H1 (cell line): ENCODE measurements around the gene SAMD4A. TPM values are rescaled to one million over a fixed set of nuclear protein-coding genes. Genes with fewer than 3 reads are reported as not detected.

Source experiments
- CTCF ChIA-PET: fragments of 300-600 bp; sonication (Branson Sonifier 250); formaldehyde crosslinking; loops from one replicate; lab custom pipeline; 2021; ENCODE audit not compliant: partially characterized antibody; lab: Charles Lee
- POLR2A ChIA-PET: fragments of 300-600 bp; sonication (Branson Sonifier 250); formaldehyde crosslinking; loops from one replicate; lab custom pipeline; 2021; ENCODE audit warnings: inconsistent platforms; ENCODE audit not compliant: partially characterized antibody; lab: Charles Lee
- DNase-seq, 2 experiments: peaks; one replicate each; pipeline versions ENCODE4 v3.0.0 to v3.0.0-alpha.2; 2010 to 2022; ENCODE audit warnings: low spot score in 2 of 2, low read depth in 1 of 2, mixed read lengths in 1 of 2
- FAIRE-seq: peaks from 2 replicates; lab custom pipeline; 2011; peaks lifted over from hg19 to GRCh38; lab: Jason Lieb, UNC
- H2AFZ ChIP-seq: 2 replicates; pipeline ENCODE4 v1.8.1; 2012; ENCODE audit warnings: low read length, inconsistent platforms
- H2AK5ac ChIP-seq: 2 replicates; pipeline ENCODE4 v1.6.1; 2013; ENCODE audit warnings: low read depth, low read length
- H2BK120ac ChIP-seq: replicated peaks from 2 replicates; pipeline ENCODE3; 2013; ENCODE audit warnings: low read depth, low read length, inconsistent platforms
- H2BK12ac ChIP-seq: 2 replicates; pipeline ENCODE4 v1.6.1; 2013; ENCODE audit warnings: low read depth, low read length
- H2BK15ac ChIP-seq: 2 replicates; pipeline ENCODE4 v1.6.1; 2013; ENCODE audit warnings: low read length
- H2BK20ac ChIP-seq: 2 replicates; pipeline ENCODE4 v1.6.1; 2013; ENCODE audit warnings: low read length
- H2BK5ac ChIP-seq: 2 replicates; pipeline ENCODE4 v1.6.1; 2013; ENCODE audit warnings: low read depth, low read length
- H3K14ac ChIP-seq: 2 replicates; pipeline ENCODE4 v1.6.1; 2013; ENCODE audit warnings: inconsistent platforms; ENCODE audit not compliant: insufficient read length
- H3K18ac ChIP-seq: 2 replicates; pipeline ENCODE4 v1.6.1; 2013; ENCODE audit warnings: low read length; ENCODE audit errors: extremely low read depth
- H3K23ac ChIP-seq: 2 replicates; pipeline ENCODE4 v1.6.1; 2013; ENCODE audit warnings: inconsistent platforms; ENCODE audit not compliant: insufficient read length
- H3K23me2 ChIP-seq: 2 replicates; pipeline ENCODE4 v1.6.1; 2013; ENCODE audit warnings: low read depth, low read length
- H3K27ac ChIP-seq: 2 replicates; pipeline ENCODE4 v1.6.1; 2011; ENCODE audit warnings: low read depth, low read length, inconsistent platforms
- H3K27me3 ChIP-seq, 4 experiments: replicated peaks in 1 of 4; 1 replicate in 1 of 4; 2 replicates in 3 of 4; pipeline versions ENCODE4 v1.6.1 to v1.8.1; 2011 to 2013; ENCODE audit warnings: low read length in 3 of 4, mild to moderate bottlenecking in 3 of 4, inconsistent platforms in 2 of 4, mixed read lengths in 2 of 4, moderate library complexity in 1 of 4; ENCODE audit not compliant: control insufficient read depth in 3 of 4, insufficient read depth in 3 of 4; ENCODE audit errors: extremely low read depth in 1 of 4
- H3K36me3 ChIP-seq, 4 experiments: 2 replicates each; pipeline versions ENCODE4 v1.6.1 to v1.8.1; 2011 to 2013; ENCODE audit warnings: mild to moderate bottlenecking in 4 of 4, low read length in 3 of 4, moderate library complexity in 2 of 4, control low read depth in 1 of 4, inconsistent platforms in 1 of 4; ENCODE audit not compliant: insufficient read depth in 4 of 4, control insufficient read depth in 2 of 4
- H3K4ac ChIP-seq: replicated peaks from 2 replicates; pipeline ENCODE3; 2013; ENCODE audit warnings: low read length, low read depth, mixed read lengths, inconsistent platforms; ENCODE audit not compliant: insufficient read length
- H3K4me1 ChIP-seq, 4 experiments: replicated peaks in 1 of 4; 1 replicate in 1 of 4; 2 replicates in 3 of 4; pipeline versions ENCODE4 v1.6.1 to v1.8.1; 2011 to 2013; ENCODE audit warnings: low read length in 3 of 4, inconsistent platforms in 2 of 4, mixed read lengths in 1 of 4; ENCODE audit not compliant: insufficient read depth in 4 of 4, control insufficient read depth in 3 of 4
- H3K4me2 ChIP-seq, 2 experiments: 2 replicates each; pipeline versions ENCODE4 v1.6.1 to v1.8.1; 2011 to 2013; ENCODE audit warnings: low read depth in 2 of 2, low read length in 2 of 2, control low read depth in 1 of 2, inconsistent platforms in 1 of 2, mild to moderate bottlenecking in 1 of 2; ENCODE audit not compliant: insufficient read depth in 1 of 2
- H3K4me3 ChIP-seq, 4 experiments: fragments of 200-600, 300-600 bp in 1 of 4; sonication (generic), shearing (Covaris generic), sonication (Bioruptor Twin) in 1 of 4; 2 replicates each; pipeline versions ENCODE4 v1.5.1 to v1.8.1; 2011 to 2016; ENCODE audit warnings: low read length in 4 of 4, low read depth in 3 of 4, control low read depth in 2 of 4, inconsistent platforms in 2 of 4, mild to moderate bottlenecking in 2 of 4, mixed read lengths in 1 of 4, moderate library complexity in 1 of 4; ENCODE audit not compliant: insufficient read depth in 2 of 4; ENCODE audit errors: extremely low read depth in 1 of 4
- H3K56ac ChIP-seq: replicated peaks from 2 replicates; pipeline ENCODE3; 2013; ENCODE audit warnings: low read depth, mild to moderate bottlenecking, mixed read lengths, low read length, inconsistent platforms; ENCODE audit not compliant: insufficient read length
- H3K79me1 ChIP-seq: 2 replicates; pipeline ENCODE4 v1.6.1; 2013; ENCODE audit warnings: low read depth, low read length, control low read depth
- H3K79me2 ChIP-seq, 2 experiments: 2 replicates each; pipeline versions ENCODE4 v1.6.1 to v1.8.1; 2012 to 2013; ENCODE audit warnings: low read length in 2 of 2, mild to moderate bottlenecking in 2 of 2, inconsistent platforms in 1 of 2; ENCODE audit not compliant: insufficient read depth in 2 of 2, control insufficient read depth in 1 of 2
- H3K9ac ChIP-seq, 4 experiments: replicated peaks in 1 of 4; 1 replicate in 1 of 4; 2 replicates in 3 of 4; pipeline versions ENCODE4 v1.6.1 to v1.8.1; 2011 to 2013; ENCODE audit warnings: low read depth in 3 of 4, low read length in 3 of 4, control low read depth in 2 of 4, mild to moderate bottlenecking in 2 of 4, moderate library complexity in 2 of 4, inconsistent platforms in 1 of 4; ENCODE audit errors: extremely low read depth in 1 of 4
- H3K9me3 ChIP-seq, 2 experiments: 2 replicates each; pipeline versions ENCODE4 v1.6.1 to v1.8.1; 2012 to 2013; ENCODE audit warnings: mild to moderate bottlenecking in 2 of 2, moderate library complexity in 2 of 2, control low read depth in 1 of 2, inconsistent platforms in 1 of 2, low read depth in 1 of 2, low read length in 1 of 2, mixed read lengths in 1 of 2; ENCODE audit not compliant: insufficient read depth in 2 of 2
- H4K20me1 ChIP-seq, 2 experiments: replicated peaks in 1 of 2; 2 replicates each; pipeline versions ENCODE3 to v1.8.1; 2011 to 2013; ENCODE audit warnings: inconsistent platforms in 2 of 2, low read length in 2 of 2, mild to moderate bottlenecking in 1 of 2; ENCODE audit not compliant: insufficient read depth in 2 of 2, control insufficient read depth in 1 of 2
- H4K5ac ChIP-seq: 2 replicates; pipeline ENCODE4 v1.6.1; 2013; ENCODE audit warnings: low read length, low read depth, mixed read lengths, inconsistent platforms; ENCODE audit not compliant: insufficient read length
- H4K8ac ChIP-seq: 2 replicates; pipeline ENCODE4 v1.8.0; 2013; ENCODE audit warnings: mild to moderate bottlenecking, moderate library complexity, low read length, inconsistent platforms; ENCODE audit not compliant: insufficient read depth; ENCODE audit errors: extremely low read depth
- H4K91ac ChIP-seq: replicated peaks from 2 replicates; pipeline ENCODE3; 2013; ENCODE audit warnings: low read length, mixed read lengths, inconsistent platforms; ENCODE audit not compliant: insufficient read length
- BACH1 ChIP-seq: IDR thresholded peaks from 2 replicates; pipeline ENCODE4 v1.6.1; 2012; ENCODE audit warnings: low read length, improper control_type of control experiment
- FOSL1 ChIP-seq: IDR thresholded peaks from 2 replicates; pipeline ENCODE4 v1.6.1; 2011; ENCODE audit warnings: mild to moderate bottlenecking, low read depth, low read length, moderate library complexity; ENCODE audit not compliant: insufficient read depth
- JUN ChIP-seq: IDR thresholded peaks from 2 replicates; pipeline ENCODE4 v1.6.1; 2011; ENCODE audit warnings: low read depth, mild to moderate bottlenecking, improper control_type of control experiment, low read length
- SP1 ChIP-seq: IDR thresholded peaks from 2 replicates; pipeline ENCODE4 v1.6.1; 2011; ENCODE audit warnings: low read depth, low read length
- SRF ChIP-seq: IDR thresholded peaks from 2 replicates; pipeline ENCODE4 v1.6.1; 2011; ENCODE audit warnings: mild to moderate bottlenecking, low read depth, low read length, moderate library complexity
- TBP ChIP-seq: IDR thresholded peaks from 2 replicates; pipeline ENCODE4 v1.6.1; 2011; ENCODE audit warnings: low read depth, low read length, improper control_type of control experiment
- WGBS, 2 experiments: shearing (Covaris generic) in 1 of 2; methylation state at CpG; one replicate each; pipeline versions ENCODE4 v1.1.6 to v1.1.7; 2013 to 2015; ENCODE audit warnings: low lambda C conversion rate in 2 of 2, mixed read lengths in 2 of 2, inconsistent platforms in 1 of 2, low coverage in 1 of 2, missing lambda C conversion rate in 1 of 2; ENCODE audit not compliant: insufficient replicate concordance in 2 of 2, insufficient coverage in 1 of 2, insufficient read length in 1 of 2; ENCODE audit errors: extremely low coverage in 1 of 2, missing lambda C conversion rate in 1 of 2; 5-methylcytosine and 5-hydroxymethylcytosine counted together
- polyA plus RNA-seq, 7 experiments: library from polyadenylated mRNA; depleted of rRNA in 3 of 7; stranded (reverse) in 5 of 7; unstranded in 2 of 7; fragments of >200 nt in 5 of 7; fragments of 200-250 nt in 2 of 7; gene quantifications; 1 replicate in 5 of 7; 2 replicates in 1 of 7; 4 replicates in 1 of 7; pipeline versions ENCODE4 v1.2.1 to v1.2.3, GENCODE V29; 2011 to 2013; ENCODE audit warnings: missing spikeins in 2 of 7, mixed read lengths in 2 of 7
- total RNA-seq: library from RNA; stranded (reverse); fragmentation: NEBNext Ultra II Directional; extraction: Animal tissue kit (Norgen Biotek cat#: 25700); gene quantifications from 2 replicates; pipeline ENCODE4 v1.2.1, GENCODE V29; 2021

Gene SAMD4A
- total and polyA plus RNA-seq, 2 of the 8 experiments (the other 6 are each of a cell fraction or from before 2014, with no cell fraction given) = 2.4 to 12.3 TPM

DNA sequence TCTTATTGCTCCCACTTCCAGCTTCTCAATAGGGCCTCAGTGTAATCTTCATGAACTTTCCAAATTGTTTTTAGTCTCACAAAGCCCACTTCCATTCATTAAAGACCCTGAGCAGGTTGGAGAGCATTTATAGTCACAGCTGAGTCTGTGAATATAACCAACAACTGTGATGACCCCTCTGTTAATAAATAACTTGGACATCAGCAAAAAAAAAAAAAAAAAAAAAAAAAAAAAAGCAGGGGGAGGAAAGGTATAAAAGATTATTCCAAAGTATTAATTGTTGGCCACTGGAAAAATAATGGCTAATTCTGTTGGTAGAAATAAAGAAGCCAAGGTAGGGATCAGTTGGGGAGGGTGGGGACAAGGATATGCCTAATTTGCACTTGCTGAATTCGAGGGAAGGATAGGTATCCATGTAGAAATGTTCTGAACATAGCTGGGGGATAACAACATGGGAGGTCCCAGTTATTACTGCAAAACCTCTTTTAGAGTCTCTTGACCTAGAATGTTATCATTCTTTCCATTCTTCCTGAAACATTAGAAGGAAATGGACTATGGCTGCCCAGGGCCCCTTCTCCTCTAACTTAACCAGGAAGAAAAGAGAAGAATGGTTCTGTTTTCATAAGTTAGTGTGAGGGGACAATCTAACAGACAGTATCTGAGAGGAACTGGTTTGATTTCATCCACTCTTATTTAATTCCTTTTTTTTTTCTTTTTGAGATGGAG, 56.5 kb downstream of the SAMD4A start:
- H2AK5ac ChIP-seq = no peak overlapping the region
- H4K20me1 ChIP-seq = no peaks in the 10 kb centered on the region
- H3K27me3 ChIP-seq = no peaks in the 10 kb centered on the region
- no peak overlapping the region for H3K4me2 ChIP-seq
- no peaks in the 10 kb centered on the region for H3K36me3 ChIP-seq
- no peak overlapping the region for H3K14ac ChIP-seq
- 86% methylated on average over 1 of the region's 1 CpG; no CpG with 5 or more reads in 1 of the 2 experiments for WGBS, 2 experiments
- no peak overlapping the region for H3K4me3 ChIP-seq
- no peak overlapping the region for H2BK15ac ChIP-seq
- POLR2A ChIA-PET = interaction anchor here (0.7 to 0.9 kb wide), 2 partner anchors 11 to 14 kb away, joined by 3 read pairs; no protein-coding TSS in a partner anchor
- no peak overlapping the region for H3K4ac ChIP-seq
- no peak overlapping the region for H3K56ac ChIP-seq
- H4K8ac ChIP-seq = no peak overlapping the region; the same call in 1 of the 2 replicates
- no peak overlapping the region for H3K9ac ChIP-seq
- FAIRE-seq = no peak
- no peaks in the 10 kb centered on the region; the same call in 1 of the 2 replicates for H3K23me2 ChIP-seq
- H3K9me3 ChIP-seq = no peaks in the 10 kb centered on the region
- no peak overlapping the region for H4K91ac ChIP-seq
- no peaks in the 10 kb centered on the region for H3K79me2 ChIP-seq
- H3K27ac ChIP-seq = no peak overlapping the region
- no peak overlapping the region for H4K5ac ChIP-seq
- H2BK120ac ChIP-seq = no peak overlapping the region
- H3K4me1 ChIP-seq = peaks cover 0 to 15% (median 7%) of the 10 kb centered on the region in 4 experiments; a peak in 5 of 7 replicates
- CTCF ChIA-PET = interaction anchor here (1.7 to 1.9 kb wide), 2 partner anchors 20 to 150 kb away, joined by 4 to 8 read pairs; no protein-coding TSS in a partner anchor
- H2BK20ac ChIP-seq = no peak overlapping the region
- no peak overlapping the region for H2AFZ ChIP-seq
- no peak overlapping the region for H3K23ac ChIP-seq
- no peak overlapping the region for H3K18ac ChIP-seq
- H2BK12ac ChIP-seq = no peak overlapping the region
- DNase-seq = no peak
- H3K79me1 ChIP-seq = no peaks in the 10 kb centered on the region; the same call in 1 of the 2 replicates
- H2BK5ac ChIP-seq = no peak overlapping the region
- TF ChIP-seq JUN (no peak), TBP (no peak), SP1 (no peak), FOSL1 (no peak), BACH1 (no peak), SRF (no peak)
